DMS114 treated with DMSO at 0.1 percent for 48 hours (cell line): ENCODE results near the gene GRB2.
"Not testable (repeated sequence)": the region's sequence is repeated elsewhere in the genome, so short reads cannot be mapped to it uniquely, and the experiment has no call there.

Experiments
- DNase-seq: peaks from one replicate; lab custom pipeline; 2025; ENCODE audit not compliant: unreplicated experiment; lab: John Stamatoyannopoulos, UW

GRB2 gene

GRCh38 chr17:75321506-75321905 lies 84.0 kb downstream of the GRB2 start:
- no peak for DNase-seq

- DNase-seq, result no peak
Measured at GRCh38 chr17:75319904-75320691, 85.4 kb downstream of the GRB2 start.

- DNase-seq, result no peak
Measured at GRCh38 chr17:75318615-75319222, 86.8 kb downstream of the GRB2 start.

- no peak for DNase-seq
Measured at GRCh38 chr17:75318211-75318610, 87.3 kb downstream of the GRB2 start.

- no peak for DNase-seq
Measured at GRCh38 chr17:75317671-75318070, 87.8 kb downstream of the GRB2 start.

GRCh38 chr17:75316253-75316652 lies 89.2 kb downstream of the GRB2 start:
- DNase-seq, result no peak

GRCh38 chr17:75315541-75316243 lies 89.8 kb downstream of the GRB2 start:
- DNase-seq, result no peak

- DNase-seq, result no peak
Measured at GRCh38 chr17:75313941-75314551, 91.4 kb downstream of the GRB2 start.

- no peak for DNase-seq
Measured at GRCh38 chr17:75308732-75309629, 96.5 kb downstream of the GRB2 start.

GRCh38 chr17:75307957-75308731 lies 97.3 kb downstream of the GRB2 start:
- DNase-seq, result no peak

GRCh38 chr17:75301502-75302206 lies 103.8 kb downstream of the GRB2 start:
- DNase-seq, result no peak

- no peak for DNase-seq
Measured at GRCh38 chr17:75301049-75301448, 104.4 kb downstream of the GRB2 start.

GRCh38 chr17:75300280-75300679 lies 105.2 kb downstream of the GRB2 start:
- no peak for DNase-seq

- DNase-seq, result no peak
Measured at GRCh38 chr17:75295201-75296158, 110.0 kb downstream of the GRB2 start.

GRCh38 chr17:75292810-75293448 lies 112.5 kb downstream of the GRB2 start:
- DNase-seq, result not testable (repeated sequence)

GRCh38 chr17:75289832-75290337 lies 115.6 kb downstream of the GRB2 start:
- DNase-seq, result peak; percentile 68

GRCh38 chr17:75289115-75289831 lies 116.2 kb downstream of the GRB2 start, which contains the start of gene SLC25A19:
TSS of gene SLC25A19 (minus strand) at chr17:75289433. CDS start at chr17:75286764, 2,669 bp downstream.
- peak; percentile 96 for DNase-seq
